ENCODE results near the gene SMAD7. TPM values are rescaled to one million over a fixed set of nuclear protein-coding genes. Genes with fewer than 3 reads are reported as not detected.

SMAD7 gene
- polyA plus RNA-seq, 3 donors: 1.4 to 9.4 (median 1.5) TPM

DNA sequence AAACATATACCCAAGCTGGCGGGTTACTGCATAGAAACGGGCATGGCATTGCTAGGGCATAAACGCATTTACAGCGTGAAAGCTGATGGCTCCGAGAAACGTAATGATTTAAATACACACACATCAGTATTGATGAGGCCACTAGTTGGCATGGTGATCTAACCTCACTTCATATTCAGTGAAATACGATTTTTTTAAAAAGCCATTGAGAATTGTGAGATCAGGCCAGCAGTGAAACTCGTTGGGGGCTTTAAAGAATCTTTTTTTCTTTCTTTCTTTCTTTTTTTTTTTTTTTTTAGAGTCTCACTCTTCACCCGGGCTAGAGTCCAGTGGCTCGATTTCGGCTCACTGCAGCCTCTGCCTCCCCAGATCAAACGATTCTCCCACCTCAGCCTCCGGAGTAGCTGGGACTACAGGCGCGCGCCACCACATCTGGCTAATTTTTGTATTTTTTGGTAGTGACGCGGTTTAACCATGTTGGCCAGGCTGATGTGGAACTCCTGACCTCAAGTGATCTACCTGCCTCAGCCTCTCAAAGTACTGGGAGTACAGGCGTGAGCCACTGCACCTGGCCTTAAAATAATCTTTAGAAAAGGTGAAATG is 2.4 kb upstream of the SMAD7 start:
- H3K36me3 Mint-ChIP-seq: peaks cover under 1% of the 10 kb centered on the region in 2 donors
- WGBS (ENCODE audit: insufficient coverage): 84% methylated on average over 6 of the region's 19 CpGs
- intact Hi-C loops (cut with micrococcal nuclease): loop anchor here (5.0 to 10.0 kb wide), 4 partner anchors 39 to 542 kb away; partner anchors contain the start of gene RPL17 (in 1 of the 2)

DNA sequence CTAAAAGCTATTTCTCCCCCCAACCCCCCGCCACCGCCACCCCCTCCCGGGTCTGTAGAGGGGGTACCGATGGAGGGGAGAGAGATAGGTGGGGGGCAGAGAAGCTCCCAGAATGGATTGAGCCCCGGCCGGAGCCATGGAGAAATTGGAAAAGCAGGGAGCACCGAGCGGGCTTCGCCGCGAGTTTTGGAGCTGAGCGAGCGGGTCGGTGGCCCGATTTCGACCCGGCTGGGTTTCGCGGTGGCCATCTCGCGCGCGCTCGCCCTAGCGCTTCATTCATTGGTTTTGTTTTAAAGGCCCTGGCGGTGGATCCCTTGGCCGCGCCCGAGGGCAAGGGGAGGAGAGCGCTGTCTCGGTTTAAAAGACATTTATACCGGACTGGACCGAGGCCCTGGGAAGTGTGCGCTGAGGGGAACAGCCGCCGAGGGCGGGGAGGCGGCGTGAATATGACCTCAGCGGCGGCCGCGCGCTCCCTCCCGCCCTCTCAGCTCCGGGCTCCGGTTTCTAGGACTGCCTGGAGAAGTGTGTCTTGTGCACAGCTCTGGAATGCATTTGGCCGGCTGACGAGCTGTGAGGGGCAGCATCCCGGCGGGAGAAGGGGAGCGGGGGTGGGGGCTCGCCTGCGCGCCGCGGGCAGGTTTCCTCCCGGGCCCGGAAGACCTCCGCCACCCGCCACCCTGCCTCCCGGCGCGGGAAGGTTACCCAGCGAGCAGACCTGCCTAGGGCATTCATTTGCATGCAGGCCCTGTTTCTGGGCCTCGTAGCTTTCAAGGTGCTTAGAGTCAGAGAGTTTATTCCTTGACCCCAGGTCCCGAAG is 1.7 kb upstream of the SMAD7 start:
- WGBS (ENCODE audit: insufficient coverage): under 1% methylated on average over 63 of the region's 67 CpGs
- peak overlapping the region; percentile 91 to 92 for H3K4me3 Mint-ChIP-seq
- Histone ChIP-seq H3K27ac (ENCODE audit: low read depth in 1 of 2, low read length in 2 of 2) (peak overlapping the region; percentile 97), H3K9me3 (replicated peaks in 1 of 2; ENCODE audit: control insufficient read depth in 1 of 2, insufficient read depth in 1 of 2, low read length in 2 of 2) (no peaks in the 10 kb centered on the region), H2AFZ (ENCODE audit: insufficient read depth, low read depth, low read length, poor library complexity, severe bottlenecking) (peak overlapping the region; percentile 90), H3K9ac (ENCODE audit: insufficient read depth, low read length, poor library complexity, severe bottlenecking) (peak overlapping the region; percentile 86), H4K20me1 (ENCODE audit: insufficient read depth, low read length) (peaks cover 36% of the 10 kb centered on the region), H3K4me3 (replicated peaks in 1 of 3; ENCODE audit: low read depth in 2 of 3, low read length in 3 of 3) (peak overlapping the region; percentile 53 to 86 (median 79)), H3K36me3 (replicated peaks in 1 of 2; ENCODE audit: control insufficient read depth in 1 of 2, insufficient read depth in 2 of 2, low read length in 2 of 2) (no peaks in the 10 kb centered on the region), H3K4me1 (ENCODE audit: control insufficient read depth in 1 of 2, insufficient read depth in 2 of 2, low read length in 2 of 2) (peaks cover 23 to 35% of the 10 kb centered on the region in 2 donors), H3K27me3 (ENCODE audit: control insufficient read depth in 2 of 2, insufficient read depth in 2 of 2, low read length in 2 of 2) (peaks cover 0 to 2% of the 10 kb centered on the region in 2 donors), H3K4me2 (replicated peaks; ENCODE audit: extremely low read depth, low read length, poor library complexity, severe bottlenecking) (peak overlapping the region; percentile 91), H3K79me2 (ENCODE audit: insufficient read depth, low read length) (peaks cover 36% of the 10 kb centered on the region)
- peak overlapping the region; percentile 97 to 99 (median 98) for H3K27ac Mint-ChIP-seq
- DNase-seq: peak; percentile 67 to 72 (median 71)
- peaks cover 8% of the 10 kb centered on the region in 2 donors for H3K36me3 Mint-ChIP-seq
- peaks cover 36% of the 10 kb centered on the region for H3K4me1 Mint-ChIP-seq
- intact Hi-C loops (cut with micrococcal nuclease): loop anchor here (5.0 to 10.0 kb wide), 4 partner anchors 40 to 542 kb away; partner anchors contain the start of gene RPL17 (in 1 of the 2)
- H3K27me3 Mint-ChIP-seq (ENCODE audit: low read depth in 3 of 3): peaks cover 6 to 13% (median 10%) of the 10 kb centered on the region in 3 donors
- H3K9me3 Mint-ChIP-seq: peaks cover 0 to 2% (median 0%) of the 10 kb centered on the region in 7 donors
- TF ChIP-seq, protein P1, sequence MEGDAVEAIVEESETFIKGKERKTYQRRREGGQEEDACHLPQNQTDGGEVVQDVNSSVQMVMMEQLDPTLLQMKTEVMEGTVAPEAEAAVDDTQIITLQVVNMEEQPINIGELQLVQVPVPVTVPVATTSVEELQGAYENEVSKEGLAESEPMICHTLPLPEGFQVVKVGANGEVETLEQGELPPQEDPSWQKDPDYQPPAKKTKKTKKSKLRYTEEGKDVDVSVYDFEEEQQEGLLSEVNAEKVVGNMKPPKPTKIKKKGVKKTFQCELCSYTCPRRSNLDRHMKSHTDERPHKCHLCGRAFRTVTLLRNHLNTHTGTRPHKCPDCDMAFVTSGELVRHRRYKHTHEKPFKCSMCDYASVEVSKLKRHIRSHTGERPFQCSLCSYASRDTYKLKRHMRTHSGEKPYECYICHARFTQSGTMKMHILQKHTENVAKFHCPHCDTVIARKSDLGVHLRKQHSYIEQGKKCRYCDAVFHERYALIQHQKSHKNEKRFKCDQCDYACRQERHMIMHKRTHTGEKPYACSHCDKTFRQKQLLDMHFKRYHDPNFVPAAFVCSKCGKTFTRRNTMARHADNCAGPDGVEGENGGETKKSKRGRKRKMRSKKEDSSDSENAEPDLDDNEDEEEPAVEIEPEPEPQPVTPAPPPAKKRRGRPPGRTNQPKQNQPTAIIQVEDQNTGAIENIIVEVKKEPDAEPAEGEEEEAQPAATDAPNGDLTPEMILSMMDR (IDR thresholded peaks at IDR 0.05): no peak

More for the DNA sequence above, 2.4 kb upstream of the SMAD7 start:
- TF ChIP-seq, protein P1 (IDR thresholded peaks at IDR 0.05): no peak
- peak overlapping the region; percentile 97 for H3K27ac ChIP-seq (ENCODE audit: low read depth in 1 of 2, low read length in 2 of 2)
- H3K4me1 ChIP-seq (ENCODE audit: control insufficient read depth in 1 of 2, insufficient read depth in 2 of 2, low read length in 2 of 2): peaks cover 16 to 28% of the 10 kb centered on the region in 2 donors
- H3K9me3 ChIP-seq (replicated peaks in 1 of 2; ENCODE audit: control insufficient read depth in 1 of 2, insufficient read depth in 1 of 2, low read length in 2 of 2): no peaks in the 10 kb centered on the region
- Mint-ChIP-seq H3K4me1 (peaks cover 28% of the 10 kb centered on the region), H3K27me3 (ENCODE audit: low read depth in 3 of 3) (peaks cover 3 to 7% (median 6%) of the 10 kb centered on the region in 3 donors), H3K4me3 (peak overlapping the region; percentile 91 to 92), H3K27ac (peak overlapping the region in 2 of 7 donors; percentile 97 to 99), H3K9me3 (peaks cover 0 to 2% (median 0%) of the 10 kb centered on the region in 7 donors)
- H3K4me3 ChIP-seq (replicated peaks in 1 of 3; ENCODE audit: low read depth in 2 of 3, low read length in 3 of 3): peak overlapping the region; percentile 53 to 86 (median 79)
- H3K79me2 ChIP-seq (ENCODE audit: insufficient read depth, low read length): peaks cover 29% of the 10 kb centered on the region
- DNase-seq: no peak
- H3K9ac ChIP-seq (ENCODE audit: insufficient read depth, low read length, poor library complexity, severe bottlenecking): peak overlapping the region; percentile 86
- H3K36me3 ChIP-seq (replicated peaks in 1 of 2; ENCODE audit: control insufficient read depth in 1 of 2, insufficient read depth in 2 of 2, low read length in 2 of 2): no peaks in the 10 kb centered on the region
- H3K27me3 ChIP-seq (ENCODE audit: control insufficient read depth in 2 of 2, insufficient read depth in 2 of 2, low read length in 2 of 2): no peaks in the 10 kb centered on the region
- H3K4me2 ChIP-seq (replicated peaks; ENCODE audit: extremely low read depth, low read length, poor library complexity, severe bottlenecking): peak overlapping the region; percentile 91
- peaks cover 29% of the 10 kb centered on the region for H4K20me1 ChIP-seq (ENCODE audit: insufficient read depth, low read length)
- peak overlapping the region; percentile 90 for H2AFZ ChIP-seq (ENCODE audit: insufficient read depth, low read depth, low read length, poor library complexity, severe bottlenecking)
